ENCODE data around the gene RNF213. TPM values are rescaled to one million over a fixed set of nuclear protein-coding genes. Genes with fewer than 3 reads are reported as not detected.
"Not testable (repeated sequence)": the region's sequence is repeated elsewhere in the genome, so short reads cannot be mapped to it uniquely, and the experiment has no call there.

RNF213 gene
- total and polyA plus RNA-seq, 7 donors, result 7.8 to 138 (median 50.4) TPM

- WGBS, 2 donors, result 95 to 96% methylated on average over 9 of the region's 9 CpGs
- DNase-seq, result peak; percentile 32
- Histone ChIP-seq H3K9me3 (no peaks in the 10 kb centered on the region), H3K36me3 (peaks cover 22 to 100% (median 59%) of the 10 kb centered on the region in 4 donors), H3K27me3 (no peaks in the 10 kb centered on the region), H3K4me3 (no peak overlapping the region), H3K27ac (no peak overlapping the region), H3K4me1 (no peaks in the 10 kb centered on the region)
- TF ChIP-seq POLR2A (IDR thresholded peaks at IDR 0.05) (no peak), CTCF (IDR thresholded peaks at IDR 0.05) (no peak), POLR2AphosphoS5 (IDR thresholded peaks at IDR 0.05) (no peak), EP300 (IDR thresholded peaks at IDR 0.05) (no peak)
- intact Hi-C loops (cut with DNase I), result no loop called here
Observed at GRCh38 chr17:80330276-80330675, 69.6 kb downstream of the RNF213 start.

GRCh38 chr17:80330938-80331337, 70.3 kb downstream of the RNF213 start:
- H3K27ac ChIP-seq; H3K9me3 ChIP-seq; intact Hi-C loops (cut with DNase I); H3K4me1 ChIP-seq; H3K4me3 ChIP-seq; DNase-seq; H3K27me3 ChIP-seq: not testable (repeated sequence)
- WGBS, 2 donors, result 78 to 88% methylated on average over 6 of the region's 6 CpGs
- H3K36me3 ChIP-seq, result peaks cover 25 to 100% (median 60%) of the 10 kb centered on the region in 4 donors

GRCh38 chr17:80331820-80332219, 71.2 kb downstream of the RNF213 start:
- Histone ChIP-seq H3K4me1 (no peaks in the 10 kb centered on the region), H3K9me3 (no peaks in the 10 kb centered on the region), H3K4me3 (no peak overlapping the region), H3K27ac (no peak overlapping the region), H3K27me3 (no peaks in the 10 kb centered on the region), H3K36me3 (peaks cover 20 to 100% (median 67%) of the 10 kb centered on the region in 4 donors)
- no peak for TF ChIP-seq EP300 (IDR thresholded peaks at IDR 0.05)
- TF ChIP-seq POLR2A (IDR thresholded peaks at IDR 0.05), result no peak
- TF ChIP-seq CTCF (IDR thresholded peaks at IDR 0.05), result no peak
- TF ChIP-seq POLR2AphosphoS5 (IDR thresholded peaks at IDR 0.05), result no peak
- 86 to 90% methylated on average over 10 of the region's 10 CpGs for WGBS, 2 donors
- no peak for DNase-seq
- intact Hi-C loops (cut with DNase I), result no loop called here

GRCh38 chr17:80337195-80337895, 76.7 kb downstream of the RNF213 start:
- no peak overlapping the region for H3K4me3 ChIP-seq
- no peaks in the 10 kb centered on the region for H3K4me1 ChIP-seq
- peaks cover 20 to 100% (median 74%) of the 10 kb centered on the region in 4 donors for H3K36me3 ChIP-seq
- peak; percentile 52 for DNase-seq
- no peak for TF ChIP-seq EP300 (IDR thresholded peaks at IDR 0.05)
- TF ChIP-seq CTCF (IDR thresholded peaks at IDR 0.05), result no peak
- no peak for TF ChIP-seq POLR2A (IDR thresholded peaks at IDR 0.05)
- TF ChIP-seq POLR2AphosphoS5 (IDR thresholded peaks at IDR 0.05), result no peak
- H3K27ac ChIP-seq, result no peak overlapping the region
- intact Hi-C loops (cut with DNase I), result no loop called here
- H3K9me3 ChIP-seq, result no peaks in the 10 kb centered on the region
- 92 to 94% methylated on average over 27 of the region's 27 CpGs for WGBS, 2 donors
- H3K27me3 ChIP-seq, result no peaks in the 10 kb centered on the region

GRCh38 chr17:80339118-80339517, 78.5 kb downstream of the RNF213 start:
- intact Hi-C loops (cut with DNase I), result no loop called here
- H3K4me3 ChIP-seq, result no peak overlapping the region
- H3K27me3 ChIP-seq, result no peaks in the 10 kb centered on the region
- no peaks in the 10 kb centered on the region for H3K4me1 ChIP-seq
- H3K9me3 ChIP-seq, result no peaks in the 10 kb centered on the region
- 44 to 78% methylated on average over 8 of the region's 8 CpGs for WGBS, 2 donors
- peaks cover 22 to 97% (median 74%) of the 10 kb centered on the region in 4 donors for H3K36me3 ChIP-seq
- no peak for DNase-seq
- TF ChIP-seq POLR2AphosphoS5 (IDR thresholded peaks at IDR 0.05) (no peak), POLR2A (IDR thresholded peaks at IDR 0.05) (no peak), CTCF (IDR thresholded peaks at IDR 0.05) (no peak), EP300 (IDR thresholded peaks at IDR 0.05) (no peak)
- no peak overlapping the region for H3K27ac ChIP-seq
